HG02759 (cell line): ENCODE results near the gene MTX1.
"Not testable (repeated sequence)": the region's sequence is repeated elsewhere in the genome, so short reads cannot be mapped to it uniquely, and the experiment has no call there.

Source experiments
- ATAC-seq: cut with Tn5 transposase; IDR thresholded peaks from one replicate; pipeline ENCODE4 v1.9.1; 2021; ENCODE audit warnings: mild to moderate bottlenecking, moderate library complexity; ENCODE audit not compliant: unreplicated experiment

The MTX1 gene

DNA sequence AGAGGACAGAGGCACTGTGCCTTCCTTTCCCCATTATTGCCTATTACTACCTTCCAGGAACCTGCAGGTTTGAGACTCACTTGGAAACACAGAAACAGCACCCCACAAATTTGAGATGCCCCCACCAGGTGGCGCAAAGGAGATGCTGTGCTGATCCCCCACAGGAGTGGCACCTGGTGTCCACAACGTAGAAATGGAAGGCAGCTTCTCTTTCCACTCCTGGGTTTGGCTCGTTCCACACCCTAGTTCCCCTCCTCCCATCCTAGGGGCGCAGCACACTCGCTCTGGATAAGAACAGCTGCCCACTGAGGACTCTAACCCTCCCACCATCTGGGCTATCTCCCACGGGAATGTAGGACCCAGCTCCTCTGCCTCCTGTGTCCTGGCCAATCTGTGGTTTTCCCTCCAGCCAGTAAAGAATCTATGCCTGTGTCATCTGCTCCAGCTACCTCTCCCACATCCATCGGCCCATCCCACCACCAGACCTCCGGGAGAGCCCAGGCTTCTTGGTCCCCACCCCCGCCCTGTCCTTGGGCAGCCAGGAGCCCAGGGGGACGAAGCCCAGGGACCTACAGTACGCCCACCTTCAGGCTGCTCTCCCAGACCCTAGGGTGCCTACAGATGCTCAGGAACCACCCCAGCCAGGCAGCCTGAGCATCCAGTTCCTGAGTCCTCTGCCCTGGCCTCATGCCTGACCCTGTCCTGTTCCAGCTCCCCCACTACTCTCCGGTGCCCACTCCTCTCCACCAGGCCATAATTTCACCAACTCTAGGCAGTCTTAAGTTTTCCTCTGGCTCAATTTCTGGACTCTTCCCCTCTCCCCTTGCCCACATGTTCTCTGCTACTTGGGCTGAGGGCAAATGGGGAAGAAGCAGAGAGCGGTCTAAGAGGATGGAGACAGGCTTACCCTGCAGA, 1.3 kb upstream of the MTX1 start:
- no peak for ATAC-seq

- ATAC-seq = no peak
Observed at GRCh38 chr1:155207806-155208540, 522 bp upstream of the MTX1 start, which contains the start of gene THBS3. TSS of gene THBS3 (minus strand) at chr1:155207897. CDS start at chr1:155207876, 21 bp downstream.

GRCh38 chr1:155209312-155209721, 822 bp downstream of the MTX1 start:
- no peak for ATAC-seq

DNA sequence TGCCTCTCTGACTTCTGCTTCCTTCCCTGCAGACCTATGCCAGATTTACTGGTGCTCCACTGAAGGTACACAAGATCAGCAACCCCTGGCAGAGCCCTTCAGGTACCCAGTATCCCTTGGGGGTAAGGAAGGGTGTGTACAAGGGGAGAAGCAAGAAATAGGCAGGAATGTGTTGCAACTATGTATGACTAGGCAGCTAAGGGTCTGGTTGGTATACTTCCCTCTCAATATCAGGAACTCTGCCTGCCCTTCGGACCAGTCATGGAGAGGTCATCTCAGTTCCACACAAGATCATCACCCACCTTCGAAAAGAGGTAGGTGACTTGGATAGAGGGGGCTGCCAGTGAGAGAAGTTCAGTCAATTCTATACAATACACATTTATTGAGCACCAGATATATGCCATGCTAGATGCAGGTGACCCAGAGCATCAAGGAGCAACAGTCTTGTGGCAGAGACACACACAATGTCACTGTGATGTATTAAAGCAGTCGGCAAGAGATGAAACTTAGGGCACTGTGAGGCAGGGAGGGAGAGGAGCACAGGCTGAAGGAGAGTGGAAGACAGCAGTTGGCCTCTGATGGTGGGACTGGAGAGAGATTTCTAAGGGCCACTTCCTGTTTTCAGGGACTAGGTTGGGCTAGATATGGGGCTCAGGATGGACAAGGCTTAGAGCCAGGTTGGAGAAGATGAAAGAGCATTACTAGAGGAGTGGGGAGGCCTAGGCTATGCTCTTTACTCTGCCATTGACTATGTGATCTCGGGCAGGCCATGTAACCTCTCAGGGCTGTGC, 2.0 kb downstream of the MTX1 start:
- no peak for ATAC-seq

DNA sequence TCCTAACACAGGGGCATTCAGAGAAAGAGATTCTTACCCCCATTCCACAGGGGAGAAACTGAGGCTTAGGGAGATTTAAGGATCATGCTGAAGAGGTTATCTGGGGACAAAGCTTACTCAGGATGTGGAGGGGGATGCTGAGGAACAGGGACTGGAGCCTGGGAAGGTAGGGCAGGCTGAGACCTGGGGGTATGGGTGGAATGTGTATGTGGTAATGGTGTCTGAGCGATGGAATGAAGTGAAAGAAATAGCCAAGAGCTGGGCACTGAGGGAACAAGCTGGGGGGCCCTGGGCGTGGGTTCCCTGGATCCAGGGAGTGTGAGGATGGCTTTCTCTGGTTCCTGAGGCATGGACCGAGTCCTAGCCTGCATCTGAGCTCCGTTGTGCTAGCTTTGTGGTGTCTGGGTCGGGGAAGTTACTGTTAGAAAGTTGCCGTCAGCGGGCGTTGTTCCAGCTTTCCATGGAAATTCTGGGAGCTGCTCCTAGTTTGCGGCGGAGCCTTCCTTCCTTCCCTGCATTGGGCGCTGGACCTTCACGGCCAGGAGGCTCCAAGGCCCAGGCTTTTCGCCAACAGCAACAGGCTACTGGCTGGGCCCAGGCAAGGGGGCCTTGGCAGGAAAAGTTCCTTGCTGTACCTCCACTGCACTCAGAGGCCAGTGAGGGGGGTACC, 3.0 kb downstream of the MTX1 start:
- not testable (repeated sequence) for ATAC-seq

GRCh38 chr1:155212051-155212440, 3.6 kb downstream of the MTX1 start:
- not testable (repeated sequence) for ATAC-seq

- ATAC-seq = not testable (repeated sequence)
Observed at GRCh38 chr1:155214702-155215101, 6.2 kb downstream of the MTX1 start.

DNA sequence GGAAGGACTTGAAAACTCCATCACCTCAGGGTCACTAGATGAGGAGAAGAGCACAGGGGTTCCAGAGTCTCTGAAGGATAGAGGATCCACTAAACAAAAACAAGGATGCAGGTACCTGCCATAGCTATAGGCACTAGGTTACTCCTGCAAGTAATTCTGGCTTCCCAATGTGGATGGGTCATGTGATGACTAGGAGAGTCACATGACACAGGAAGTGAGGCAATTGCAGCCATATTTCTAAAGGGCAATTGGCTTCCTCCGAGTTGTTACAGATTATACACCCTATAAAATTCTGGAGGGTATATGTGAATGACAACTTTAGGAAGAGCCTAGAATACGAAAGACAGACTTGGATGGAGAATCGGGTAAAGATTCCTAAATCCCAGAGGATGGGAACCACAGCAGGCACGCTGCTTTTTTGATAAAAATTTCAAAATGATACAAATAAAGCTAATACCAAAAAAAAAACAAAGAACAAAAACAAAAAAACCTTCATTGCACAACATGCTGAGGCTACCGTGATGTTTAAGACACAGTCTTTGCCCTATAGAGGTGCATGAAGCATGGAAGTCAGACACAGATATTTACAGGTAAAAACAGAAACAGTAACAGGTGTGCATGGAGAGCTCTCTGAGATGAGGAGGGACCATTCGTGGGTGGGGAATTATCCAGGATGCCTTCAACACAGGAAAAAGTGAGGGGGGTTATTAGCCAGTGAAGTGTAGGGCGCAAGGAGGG, 10.5 kb downstream of the MTX1 start:
- no peak for ATAC-seq

- no peak for ATAC-seq
Observed at GRCh38 chr1:155219592-155220031, 11.1 kb downstream of the MTX1 start.

- ATAC-seq = not testable (repeated sequence)
Observed at GRCh38 chr1:155220211-155220965, 11.9 kb downstream of the MTX1 start.

DNA sequence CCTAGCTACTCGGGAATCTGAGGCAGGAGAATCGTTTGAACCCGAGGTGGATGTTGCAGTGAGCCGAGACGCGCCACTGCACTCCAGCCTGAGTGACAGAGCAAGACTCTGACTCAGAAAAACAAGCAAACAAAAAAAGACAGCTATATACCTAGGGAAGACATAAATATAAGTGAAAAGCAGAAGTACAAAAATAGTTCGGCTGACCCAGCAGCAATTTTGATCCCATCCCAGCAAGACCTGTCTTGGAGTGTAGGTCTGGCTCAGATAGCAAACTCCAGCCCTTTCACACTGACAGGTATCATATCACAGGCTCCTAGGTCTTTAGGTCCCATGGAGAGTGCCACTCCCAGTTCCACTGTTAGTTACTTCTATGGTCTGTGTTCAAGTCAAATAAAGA, 14.6 kb downstream of the MTX1 start:
- no peak for ATAC-seq

DNA sequence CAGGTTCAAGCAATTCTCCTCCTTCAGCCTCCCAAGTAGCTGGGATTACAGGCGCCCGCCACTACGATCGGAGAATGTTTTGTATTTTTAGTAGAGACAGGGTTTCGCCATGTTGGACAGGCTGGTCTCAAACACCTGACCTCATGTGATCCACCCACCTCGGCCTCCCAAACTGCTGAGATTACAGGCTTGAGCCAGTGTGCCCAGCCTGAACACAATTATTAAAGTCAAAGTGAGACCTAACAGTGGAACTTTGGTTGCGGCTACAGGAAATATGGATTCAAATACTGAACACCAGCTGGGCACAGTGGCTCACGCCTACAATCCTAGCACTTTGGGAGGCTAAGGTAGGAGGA, 16.9 kb downstream of the MTX1 start:
- ATAC-seq = not testable (repeated sequence)

DNA sequence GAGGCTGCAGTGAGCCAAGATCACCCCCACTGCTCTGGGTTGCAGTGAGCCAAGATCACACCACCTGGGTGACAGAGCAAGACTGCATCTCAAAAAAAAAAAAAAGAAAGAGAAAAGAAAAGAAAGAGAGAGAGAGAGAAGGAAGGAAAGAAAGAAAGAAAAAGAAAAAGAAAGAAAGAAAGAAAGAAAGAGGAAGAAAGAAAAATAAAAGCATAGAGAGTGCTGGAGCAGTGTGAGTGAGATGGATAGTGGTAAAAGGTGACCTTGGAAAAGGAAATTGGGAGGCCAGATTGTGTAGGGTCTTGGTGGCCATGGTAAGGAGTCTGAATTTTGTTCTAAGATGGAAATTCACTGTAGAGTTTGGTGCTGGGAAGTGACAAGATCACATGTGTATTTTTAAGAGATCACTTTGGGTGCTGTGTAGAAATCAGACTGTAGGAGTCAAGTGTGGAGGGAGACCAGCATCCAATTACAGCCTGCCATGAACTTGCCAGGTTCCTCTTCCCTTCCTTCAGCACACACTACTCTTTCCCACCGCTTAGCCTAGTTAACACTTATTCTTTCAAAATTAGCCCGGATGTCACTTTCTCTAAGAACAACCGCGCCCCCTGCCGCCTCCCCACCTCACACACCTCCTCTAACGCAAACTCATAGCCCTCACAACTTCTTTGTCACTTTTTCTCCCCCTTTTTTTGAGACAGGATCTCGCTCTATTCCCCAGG, 17.9 kb downstream of the MTX1 start:
- ATAC-seq = peak; percentile 27

DNA sequence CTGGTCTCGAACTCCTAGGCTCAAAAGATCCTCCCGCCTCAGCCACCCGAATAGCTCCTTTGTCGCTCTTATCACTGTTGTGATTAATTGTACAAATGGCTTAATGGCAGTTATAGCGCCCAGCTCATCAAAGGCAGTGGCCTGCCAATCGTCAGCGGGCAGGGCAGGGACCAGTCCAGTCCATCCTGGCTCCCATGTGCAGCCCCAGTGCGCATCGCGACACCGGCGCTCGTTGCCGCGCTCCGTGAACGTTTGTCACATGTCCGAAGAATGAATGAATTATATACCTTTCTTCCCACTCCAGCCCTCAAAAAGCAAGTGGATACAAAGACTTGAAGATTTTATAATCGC, 18.4 kb downstream of the MTX1 start:
- peak; percentile 29 for ATAC-seq

GRCh38 chr1:155227261-155228095, 19.0 kb downstream of the MTX1 start:
- ATAC-seq = peak; percentile 89

- no peak for ATAC-seq
Observed at GRCh38 chr1:155228096-155228427, 19.6 kb downstream of the MTX1 start.

DNA sequence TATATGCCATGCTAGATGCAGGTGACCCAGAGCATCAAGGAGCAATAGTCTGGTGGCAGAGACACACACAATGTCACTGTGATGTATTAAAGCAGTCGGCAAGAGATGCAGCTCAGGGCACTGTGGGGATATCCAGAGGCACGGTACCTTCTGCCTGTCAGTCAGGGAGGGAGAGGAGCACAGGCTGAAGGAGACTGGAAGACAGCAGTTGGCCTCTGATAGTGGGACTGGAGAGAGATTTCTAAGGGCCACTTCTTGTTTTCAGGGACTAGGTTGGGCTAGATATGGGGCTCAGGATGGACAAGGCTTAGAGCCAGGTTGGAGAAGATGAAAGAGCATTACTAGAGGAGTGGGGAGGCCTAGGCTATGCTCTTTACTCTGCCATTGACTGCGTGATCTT, 22.8 kb downstream of the MTX1 start:
- not testable (repeated sequence) for ATAC-seq
